Measurements from ENCODE around the gene NPBWR2.

DNA sequence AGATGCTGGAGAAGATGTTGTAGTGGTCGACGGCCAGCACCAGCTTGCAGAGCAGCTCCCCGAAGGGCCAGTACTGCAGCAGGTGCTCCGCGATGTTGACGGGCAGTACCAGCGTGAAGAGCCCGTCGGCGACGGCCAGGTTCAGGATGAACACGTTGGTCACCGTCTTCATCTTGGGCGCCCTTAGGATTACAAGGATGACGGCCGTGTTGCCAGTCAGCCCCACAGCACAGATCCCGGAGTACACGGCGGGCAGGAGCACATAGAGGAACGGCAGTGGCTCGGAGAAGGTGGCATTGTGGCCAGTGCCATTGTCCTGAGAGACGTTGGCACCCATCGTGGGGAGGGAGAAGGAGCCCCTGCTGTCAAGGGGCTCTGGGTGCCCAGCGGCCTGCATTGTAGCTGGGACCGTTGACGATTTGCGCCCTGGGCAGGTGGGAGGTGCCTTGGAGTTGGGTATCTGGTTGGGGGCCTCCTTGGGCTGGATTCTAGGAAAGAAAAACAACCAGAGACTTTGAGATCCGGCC lies 867 bp downstream of the NPBWR2 start:
- TF ChIP-seq CTCF (IDR thresholded peaks at IDR 0.05; ENCODE audit: insufficient read depth, low read depth, low read length): no peak
- no peak for TF ChIP-seq EZH2 (IDR thresholded peaks at IDR 0.05; ENCODE audit: insufficient read depth, low read length)

All from astrocyte (in vitro differentiated cells and primary cell).